ENCODE results near the gene CTTN. TPM values are rescaled to one million over a fixed set of nuclear protein-coding genes. Genes with fewer than 3 reads are reported as not detected.

CTTN gene
- total RNA-seq, 1 donor from 2014 or later = 211 TPM

- DNase-seq (ENCODE audit: extremely low spot score, unreplicated experiment) = no peak
- H3K4me1 Mint-ChIP-seq (ENCODE audit: unreplicated experiment) = peaks cover 12% of the 10 kb centered on the region
Observed at GRCh38 chr11:70481625-70482528, 83.5 kb downstream of the CTTN start.

GRCh38 chr11:70482529-70482917 lies 84.2 kb downstream of the CTTN start:
- Mint-ChIP-seq H3K36me3 (peaks cover 12% of the 10 kb centered on the region), H3K9me3 (no peaks in the 10 kb centered on the region), H3K27me3 (no peaks in the 10 kb centered on the region), H3K27ac (no peak overlapping the region), H3K4me1 (ENCODE audit: unreplicated experiment) (peaks cover 8% of the 10 kb centered on the region), H3K4me3 (no peak overlapping the region)
- TF ChIP-seq CTCF (conservative IDR thresholded peaks at IDR 0.05) = no peak
- DNase-seq (ENCODE audit: extremely low spot score, unreplicated experiment) = no peak

More at GRCh38 chr11:70481625-70482528, 83.5 kb downstream of the CTTN start:
- H3K4me3 Mint-ChIP-seq = no peak overlapping the region
- no peaks in the 10 kb centered on the region for H3K9me3 Mint-ChIP-seq
- H3K27me3 Mint-ChIP-seq = no peaks in the 10 kb centered on the region
- peaks cover 11% of the 10 kb centered on the region for H3K36me3 Mint-ChIP-seq
- no peak for TF ChIP-seq CTCF (conservative IDR thresholded peaks at IDR 0.05)
- no peak overlapping the region for H3K27ac Mint-ChIP-seq

- no peaks in the 10 kb centered on the region for H3K9me3 Mint-ChIP-seq
- H3K4me3 Mint-ChIP-seq = no peak overlapping the region
- peaks cover 3% of the 10 kb centered on the region for H3K4me1 Mint-ChIP-seq (ENCODE audit: unreplicated experiment)
- H3K27ac Mint-ChIP-seq = no peak overlapping the region
- H3K27me3 Mint-ChIP-seq = no peaks in the 10 kb centered on the region
- peaks cover 15% of the 10 kb centered on the region for H3K36me3 Mint-ChIP-seq
- peak; percentile 49 for TF ChIP-seq CTCF (conservative IDR thresholded peaks at IDR 0.05)
- no peak for DNase-seq (ENCODE audit: extremely low spot score, unreplicated experiment)
Observed at GRCh38 chr11:70483077-70483861, 84.9 kb downstream of the CTTN start.

GRCh38 chr11:70483917-70484316 lies 85.6 kb downstream of the CTTN start:
- no peaks in the 10 kb centered on the region for H3K9me3 Mint-ChIP-seq
- H3K27ac Mint-ChIP-seq = no peak overlapping the region
- H3K36me3 Mint-ChIP-seq = peaks cover 15% of the 10 kb centered on the region
- peaks cover 3% of the 10 kb centered on the region for H3K4me1 Mint-ChIP-seq (ENCODE audit: unreplicated experiment)
- no peak for DNase-seq (ENCODE audit: extremely low spot score, unreplicated experiment)
- no peak overlapping the region for H3K4me3 Mint-ChIP-seq
- H3K27me3 Mint-ChIP-seq = no peaks in the 10 kb centered on the region
- no peak for TF ChIP-seq CTCF (conservative IDR thresholded peaks at IDR 0.05)

- no peak for TF ChIP-seq CTCF (conservative IDR thresholded peaks at IDR 0.05)
- H3K36me3 Mint-ChIP-seq = peaks cover 15% of the 10 kb centered on the region
- H3K27me3 Mint-ChIP-seq = no peaks in the 10 kb centered on the region
- H3K4me3 Mint-ChIP-seq = no peak overlapping the region
- H3K4me1 Mint-ChIP-seq (ENCODE audit: unreplicated experiment) = peaks cover 3% of the 10 kb centered on the region
- DNase-seq (ENCODE audit: extremely low spot score, unreplicated experiment) = no peak
- H3K9me3 Mint-ChIP-seq = no peaks in the 10 kb centered on the region
- H3K27ac Mint-ChIP-seq = no peak overlapping the region
Observed at GRCh38 chr11:70485326-70486025, 87.1 kb downstream of the CTTN start.

Data from type B pancreatic cell (in vitro differentiated cells).